Upper lobe of left lung (tissue), 6 donors: ENCODE measurements around the gene NLGN2. TPM values are rescaled to one million over a fixed set of nuclear protein-coding genes. Genes with fewer than 3 reads are reported as not detected.
"Not testable (repeated sequence)": the region's sequence is repeated elsewhere in the genome, so short reads cannot be mapped to it uniquely, and the experiment has no call there.

ENCODE experiments used
- ATAC-seq, 2 donors: fragments of 200-7000 bp; cut with Tn5 transposase; one replicate each; pipeline ENCODE4 v1.9.1; 2022; ENCODE audit warnings: mild to moderate bottlenecking in 2 of 2, moderate library complexity in 2 of 2; ENCODE audit not compliant: low FRiP score in 2 of 2
- DNase-seq, 2 donors: peaks; one replicate each; pipeline ENCODE4 v3.0.0-alpha.2; 2019 to 2020
- H3K27ac ChIP-seq, 4 donors: fragments of 200-600 bp; sonication (generic); one replicate each; pipeline ENCODE4 v1.5.1; 2016 to 2019
- H3K27me3 ChIP-seq, 4 donors: fragments of 200-600 bp; sonication (generic); one replicate each; pipeline ENCODE4 v1.5.1; 2017 to 2019
- H3K36me3 ChIP-seq, 4 donors: fragments of 200-600 bp; sonication (generic); one replicate each; pipeline ENCODE4 v1.5.1; 2016 to 2019
- H3K4me1 ChIP-seq, 4 donors: fragments of 200-600 bp; sonication (generic); one replicate each; pipeline ENCODE4 v1.5.1; 2018 to 2019
- H3K4me3 ChIP-seq, 4 donors: fragments of 200-600 bp; sonication (generic); one replicate each; pipeline ENCODE4 v1.5.1; 2017 to 2019; ENCODE audit warnings: mild to moderate bottlenecking in 2 of 4, moderate library complexity in 1 of 4
- H3K9me3 ChIP-seq, 4 donors: fragments of 200-600 bp; sonication (generic); one replicate each; pipeline ENCODE4 v1.5.1; 2018 to 2019
- CTCF ChIP-seq, 6 experiments: fragments of 450-650 bp in 4 of 6; fragments of 200-600 bp in 2 of 6; sonication (generic) in 2 of 6; IDR thresholded peaks; one replicate each; pipeline ENCODE4 v1.5.1; 2016 to 2019; ENCODE audit warnings: antibody characterized with exemption in 6 of 6
- EP300 ChIP-seq, 4 donors: sonication (generic); formaldehyde crosslinking; IDR thresholded peaks; one replicate each; pipeline ENCODE4 v1.5.1; 2017; ENCODE audit warnings: antibody characterized with exemption in 4 of 4, control low read depth in 2 of 4
- POLR2A ChIP-seq, 4 donors: fragments of 450-650 bp; IDR thresholded peaks; one replicate each; pipeline ENCODE4 v1.5.1; 2016 to 2017; ENCODE audit warnings: antibody characterized with exemption in 4 of 4, mild to moderate bottlenecking in 2 of 4
- POLR2AphosphoS5 ChIP-seq, 2 donors: sonication (generic); formaldehyde crosslinking; IDR thresholded peaks; one replicate each; pipeline ENCODE4 v1.5.1; 2017; ENCODE audit warnings: antibody characterized with exemption in 2 of 2
- WGBS, 2 donors: methylation state at CpG; one replicate each; pipeline ENCODE4 v1.1.5; 2017 to 2018; 5-methylcytosine and 5-hydroxymethylcytosine counted together
- total RNA-seq, 6 donors: library from RNA; depleted of rRNA in 4 of 6; stranded (reverse); fragments of >200 nt in 4 of 6; gene quantifications; one replicate each; pipeline versions ENCODE4 v1.1.0 to v1.2.1, GENCODE V29; 2016 to 2021
- donor health status: DM: no; HTN: no; CAD: no; lungs with moderate emphysema.
- donor health status: DM: no; HTN: yes; CAD: no; lungs with severe emphysema.

Gene NLGN2
- total RNA-seq, 6 donors from 2014 or later: 3.8 to 16.8 (median 8.9) TPM

- Histone ChIP-seq H3K36me3 (no peaks in the 10 kb centered on the region), H3K4me1 (no peaks in the 10 kb centered on the region), H3K27ac (no peak overlapping the region), H3K27me3 (no peaks in the 10 kb centered on the region), H3K9me3 (no peaks in the 10 kb centered on the region), H3K4me3 (no peak overlapping the region)
- no peak for TF ChIP-seq POLR2AphosphoS5 (IDR thresholded peaks at IDR 0.05)
- no peak for TF ChIP-seq POLR2A (IDR thresholded peaks at IDR 0.05)
- no peak for TF ChIP-seq CTCF (IDR thresholded peaks at IDR 0.05)
- no peak for TF ChIP-seq EP300 (IDR thresholded peaks at IDR 0.05)
- ATAC-seq (no peak), DNase-seq (no peak)
- 76 to 77% methylated on average over 13 of the region's 13 CpGs for WGBS, 2 donors
These were observed 39.6 kb upstream of the NLGN2 start for GRCh38 chr17:7367918-7368598.

DNA sequence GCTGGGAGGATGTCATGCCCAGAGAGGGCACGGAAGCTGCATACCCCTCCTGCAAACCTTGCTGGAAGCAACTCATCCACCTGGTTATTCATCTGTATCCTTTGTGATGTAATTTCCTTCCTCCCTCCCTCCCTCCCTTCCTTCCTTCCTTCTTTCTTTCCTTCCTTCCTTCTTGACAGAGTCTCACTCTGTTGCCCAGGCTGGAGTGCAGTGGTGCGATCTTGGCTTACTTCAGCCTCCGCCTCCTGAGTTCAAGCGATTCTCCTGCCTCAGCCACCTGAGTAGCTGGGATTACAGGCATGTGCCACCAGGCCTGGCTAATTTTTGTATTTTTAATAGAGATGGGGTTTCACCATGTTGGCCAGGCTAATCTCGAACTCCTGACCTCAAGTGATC, 39.0 kb upstream of the NLGN2 start:
- not testable (repeated sequence) for H3K4me3 ChIP-seq, H3K4me1 ChIP-seq, ATAC-seq, DNase-seq, H3K27ac ChIP-seq, H3K36me3 ChIP-seq, H3K9me3 ChIP-seq, H3K27me3 ChIP-seq
- WGBS, 2 donors: 87 to 92% methylated on average over 5 of the region's 5 CpGs

GRCh38 chr17:7369825-7370224, 37.8 kb upstream of the NLGN2 start:
- H3K27me3 ChIP-seq: no peaks in the 10 kb centered on the region
- H3K9me3 ChIP-seq: no peaks in the 10 kb centered on the region
- no peak for TF ChIP-seq CTCF (IDR thresholded peaks at IDR 0.05)
- no peak for TF ChIP-seq POLR2A (IDR thresholded peaks at IDR 0.05)
- TF ChIP-seq EP300 (IDR thresholded peaks at IDR 0.05): no peak
- TF ChIP-seq POLR2AphosphoS5 (IDR thresholded peaks at IDR 0.05): no peak
- ATAC-seq (no peak), DNase-seq (no peak)
- H3K27ac ChIP-seq: no peak overlapping the region
- no peak overlapping the region for H3K4me3 ChIP-seq
- H3K36me3 ChIP-seq: no peaks in the 10 kb centered on the region
- H3K4me1 ChIP-seq: no peaks in the 10 kb centered on the region
- 84 to 92% methylated on average over 5 of the region's 5 CpGs for WGBS, 2 donors

GRCh38 chr17:7370853-7371252, 36.8 kb upstream of the NLGN2 start:
- no peak overlapping the region for H3K27ac ChIP-seq
- H3K27me3 ChIP-seq: no peaks in the 10 kb centered on the region
- 83 to 86% methylated on average over 4 of the region's 4 CpGs for WGBS, 2 donors
- no peak for DNase-seq
- H3K4me3 ChIP-seq: no peak overlapping the region
- no peaks in the 10 kb centered on the region for H3K4me1 ChIP-seq
- H3K36me3 ChIP-seq: no peaks in the 10 kb centered on the region
- ATAC-seq: no peak
- TF ChIP-seq EP300 (IDR thresholded peaks at IDR 0.05): no peak
- no peak for TF ChIP-seq CTCF (IDR thresholded peaks at IDR 0.05)
- TF ChIP-seq POLR2A (IDR thresholded peaks at IDR 0.05): no peak
- no peak for TF ChIP-seq POLR2AphosphoS5 (IDR thresholded peaks at IDR 0.05)
- H3K9me3 ChIP-seq: no peaks in the 10 kb centered on the region

DNA sequence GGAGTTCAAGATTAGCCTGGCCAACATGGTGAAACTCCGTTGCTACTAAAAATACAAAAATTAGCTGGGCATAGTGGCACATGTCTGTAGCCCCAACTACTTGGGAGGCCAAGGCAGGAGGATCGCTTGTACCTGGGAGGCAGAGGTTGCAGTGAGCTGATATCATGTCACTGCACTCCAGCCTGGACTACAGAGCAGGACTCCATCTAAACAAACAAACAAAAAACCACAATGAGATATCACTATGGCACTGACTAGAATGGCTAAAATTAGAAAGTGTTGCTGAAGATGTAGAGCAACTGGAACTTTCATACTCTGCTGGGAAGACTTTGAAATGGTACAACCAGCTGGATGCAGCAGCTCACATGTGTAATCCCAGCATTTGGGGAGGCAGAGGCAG, 33.3 kb upstream of the NLGN2 start:
- no peak for DNase-seq
- no peak overlapping the region for H3K27ac ChIP-seq
- no peaks in the 10 kb centered on the region for H3K9me3 ChIP-seq
- H3K36me3 ChIP-seq: no peaks in the 10 kb centered on the region
- H3K4me1 ChIP-seq: no peaks in the 10 kb centered on the region
- TF ChIP-seq EP300 (IDR thresholded peaks at IDR 0.05): no peak
- no peak for TF ChIP-seq POLR2A (IDR thresholded peaks at IDR 0.05)
- no peak for TF ChIP-seq POLR2AphosphoS5 (IDR thresholded peaks at IDR 0.05)
- TF ChIP-seq CTCF (IDR thresholded peaks at IDR 0.05): no peak
- H3K4me3 ChIP-seq: no peak overlapping the region
- no peaks in the 10 kb centered on the region for H3K27me3 ChIP-seq
- 86 to 91% methylated on average over 2 of the region's 2 CpGs for WGBS, 2 donors
- ATAC-seq: no peak
